ENCODE data around the gene ITPK1.

DNA sequence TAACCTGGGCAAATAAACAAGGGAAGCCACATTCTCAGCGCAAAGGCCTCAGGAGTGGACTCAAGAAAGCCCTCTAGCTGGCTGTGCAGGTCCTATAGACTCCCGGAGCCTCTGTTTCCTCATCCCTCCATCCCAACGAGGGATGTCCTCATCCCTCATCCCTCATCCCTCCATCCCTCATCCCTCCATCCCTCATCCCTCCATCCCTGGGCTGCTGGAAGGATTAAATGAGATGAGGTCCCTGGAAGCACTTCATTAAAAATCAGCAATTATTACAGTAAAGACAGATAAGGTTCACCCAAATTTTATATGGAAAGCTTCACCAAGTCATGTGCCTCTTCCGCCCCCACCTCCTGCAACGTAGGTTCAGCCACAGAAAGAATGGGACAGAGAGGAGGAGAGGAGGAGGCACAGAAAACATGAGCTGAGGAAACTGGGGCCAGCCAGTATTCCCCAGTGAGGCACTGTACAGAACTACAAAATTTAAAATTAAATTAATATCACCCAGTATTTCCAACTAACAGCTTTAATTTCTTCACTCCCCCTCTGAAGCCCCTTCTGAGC, 4.8 kb downstream of the ITPK1 start:
- TF ChIP-seq POLR2AphosphoS5 (IDR thresholded peaks at IDR 0.05; ENCODE audit: low read depth, low read length) (no peak), TAF1 (IDR thresholded peaks at IDR 0.05; ENCODE audit: borderline replicate concordance, insufficient read depth, low read length) (no peak), SIN3A (IDR thresholded peaks at IDR 0.05; ENCODE audit: borderline replicate concordance, insufficient read depth, low read length) (no peak), FOXP2 (optimal IDR thresholded peaks at IDR 0.05; ENCODE audit: borderline replicate concordance, extremely low read depth, extremely low read length, insufficient read depth) (no peak)
- TF ChIP-seq, protein P1, sequence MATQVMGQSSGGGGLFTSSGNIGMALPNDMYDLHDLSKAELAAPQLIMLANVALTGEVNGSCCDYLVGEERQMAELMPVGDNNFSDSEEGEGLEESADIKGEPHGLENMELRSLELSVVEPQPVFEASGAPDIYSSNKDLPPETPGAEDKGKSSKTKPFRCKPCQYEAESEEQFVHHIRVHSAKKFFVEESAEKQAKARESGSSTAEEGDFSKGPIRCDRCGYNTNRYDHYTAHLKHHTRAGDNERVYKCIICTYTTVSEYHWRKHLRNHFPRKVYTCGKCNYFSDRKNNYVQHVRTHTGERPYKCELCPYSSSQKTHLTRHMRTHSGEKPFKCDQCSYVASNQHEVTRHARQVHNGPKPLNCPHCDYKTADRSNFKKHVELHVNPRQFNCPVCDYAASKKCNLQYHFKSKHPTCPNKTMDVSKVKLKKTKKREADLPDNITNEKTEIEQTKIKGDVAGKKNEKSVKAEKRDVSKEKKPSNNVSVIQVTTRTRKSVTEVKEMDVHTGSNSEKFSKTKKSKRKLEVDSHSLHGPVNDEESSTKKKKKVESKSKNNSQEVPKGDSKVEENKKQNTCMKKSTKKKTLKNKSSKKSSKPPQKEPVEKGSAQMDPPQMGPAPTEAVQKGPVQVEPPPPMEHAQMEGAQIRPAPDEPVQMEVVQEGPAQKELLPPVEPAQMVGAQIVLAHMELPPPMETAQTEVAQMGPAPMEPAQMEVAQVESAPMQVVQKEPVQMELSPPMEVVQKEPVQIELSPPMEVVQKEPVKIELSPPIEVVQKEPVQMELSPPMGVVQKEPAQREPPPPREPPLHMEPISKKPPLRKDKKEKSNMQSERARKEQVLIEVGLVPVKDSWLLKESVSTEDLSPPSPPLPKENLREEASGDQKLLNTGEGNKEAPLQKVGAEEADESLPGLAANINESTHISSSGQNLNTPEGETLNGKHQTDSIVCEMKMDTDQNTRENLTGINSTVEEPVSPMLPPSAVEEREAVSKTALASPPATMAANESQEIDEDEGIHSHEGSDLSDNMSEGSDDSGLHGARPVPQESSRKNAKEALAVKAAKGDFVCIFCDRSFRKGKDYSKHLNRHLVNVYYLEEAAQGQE (IDR thresholded peaks at IDR 0.05; ENCODE audit: insufficient read depth in 1 of 2, low read depth in 2 of 2, low read length in 2 of 2) = no peak

All from PFSK-1 (cell line).